Measurements from ENCODE around the gene HTR6. TPM values are rescaled to one million over a fixed set of nuclear protein-coding genes. Genes with fewer than 3 reads are reported as not detected.
A peak's percentile ranks its signal among the peaks of the same experiment; 100 is the strongest.

The HTR6 gene
- total RNA-seq, 1 donor from 2014 or later, result not detected

DNA sequence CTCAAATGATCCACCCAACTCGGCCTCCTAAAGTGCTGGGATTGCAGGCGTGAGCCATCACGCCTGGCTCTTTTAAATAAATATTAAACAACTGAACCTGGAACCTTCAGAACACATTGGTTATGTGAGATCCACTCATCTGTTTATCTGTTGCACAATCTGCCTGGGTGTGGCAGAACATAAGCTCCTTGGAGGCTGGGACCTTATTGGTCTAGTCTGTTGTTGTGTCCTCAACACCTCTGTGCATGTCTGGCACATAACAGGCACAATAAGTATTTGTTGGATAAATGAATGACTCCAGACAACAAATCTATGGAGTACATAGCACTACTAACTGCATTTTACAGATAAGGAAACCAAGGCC lies 24.7 kb upstream of the HTR6 start:
- no peaks in the 10 kb centered on the region for H3K36me3 ChIP-seq
- intact Hi-C loops (cut with DNase I), result no loop called here
- H3K27ac ChIP-seq, result no peak overlapping the region
- H3K9me3 ChIP-seq, result no peaks in the 10 kb centered on the region
- no peak for ATAC-seq
- TF ChIP-seq, protein P1, sequence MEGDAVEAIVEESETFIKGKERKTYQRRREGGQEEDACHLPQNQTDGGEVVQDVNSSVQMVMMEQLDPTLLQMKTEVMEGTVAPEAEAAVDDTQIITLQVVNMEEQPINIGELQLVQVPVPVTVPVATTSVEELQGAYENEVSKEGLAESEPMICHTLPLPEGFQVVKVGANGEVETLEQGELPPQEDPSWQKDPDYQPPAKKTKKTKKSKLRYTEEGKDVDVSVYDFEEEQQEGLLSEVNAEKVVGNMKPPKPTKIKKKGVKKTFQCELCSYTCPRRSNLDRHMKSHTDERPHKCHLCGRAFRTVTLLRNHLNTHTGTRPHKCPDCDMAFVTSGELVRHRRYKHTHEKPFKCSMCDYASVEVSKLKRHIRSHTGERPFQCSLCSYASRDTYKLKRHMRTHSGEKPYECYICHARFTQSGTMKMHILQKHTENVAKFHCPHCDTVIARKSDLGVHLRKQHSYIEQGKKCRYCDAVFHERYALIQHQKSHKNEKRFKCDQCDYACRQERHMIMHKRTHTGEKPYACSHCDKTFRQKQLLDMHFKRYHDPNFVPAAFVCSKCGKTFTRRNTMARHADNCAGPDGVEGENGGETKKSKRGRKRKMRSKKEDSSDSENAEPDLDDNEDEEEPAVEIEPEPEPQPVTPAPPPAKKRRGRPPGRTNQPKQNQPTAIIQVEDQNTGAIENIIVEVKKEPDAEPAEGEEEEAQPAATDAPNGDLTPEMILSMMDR (IDR thresholded peaks at IDR 0.05), result no peak
- peaks cover 17% of the 10 kb centered on the region for H3K27me3 ChIP-seq
- no peak for DNase-seq
- peaks cover 5% of the 10 kb centered on the region for H3K4me1 ChIP-seq
- no peak overlapping the region for H3K4me3 ChIP-seq

DNA sequence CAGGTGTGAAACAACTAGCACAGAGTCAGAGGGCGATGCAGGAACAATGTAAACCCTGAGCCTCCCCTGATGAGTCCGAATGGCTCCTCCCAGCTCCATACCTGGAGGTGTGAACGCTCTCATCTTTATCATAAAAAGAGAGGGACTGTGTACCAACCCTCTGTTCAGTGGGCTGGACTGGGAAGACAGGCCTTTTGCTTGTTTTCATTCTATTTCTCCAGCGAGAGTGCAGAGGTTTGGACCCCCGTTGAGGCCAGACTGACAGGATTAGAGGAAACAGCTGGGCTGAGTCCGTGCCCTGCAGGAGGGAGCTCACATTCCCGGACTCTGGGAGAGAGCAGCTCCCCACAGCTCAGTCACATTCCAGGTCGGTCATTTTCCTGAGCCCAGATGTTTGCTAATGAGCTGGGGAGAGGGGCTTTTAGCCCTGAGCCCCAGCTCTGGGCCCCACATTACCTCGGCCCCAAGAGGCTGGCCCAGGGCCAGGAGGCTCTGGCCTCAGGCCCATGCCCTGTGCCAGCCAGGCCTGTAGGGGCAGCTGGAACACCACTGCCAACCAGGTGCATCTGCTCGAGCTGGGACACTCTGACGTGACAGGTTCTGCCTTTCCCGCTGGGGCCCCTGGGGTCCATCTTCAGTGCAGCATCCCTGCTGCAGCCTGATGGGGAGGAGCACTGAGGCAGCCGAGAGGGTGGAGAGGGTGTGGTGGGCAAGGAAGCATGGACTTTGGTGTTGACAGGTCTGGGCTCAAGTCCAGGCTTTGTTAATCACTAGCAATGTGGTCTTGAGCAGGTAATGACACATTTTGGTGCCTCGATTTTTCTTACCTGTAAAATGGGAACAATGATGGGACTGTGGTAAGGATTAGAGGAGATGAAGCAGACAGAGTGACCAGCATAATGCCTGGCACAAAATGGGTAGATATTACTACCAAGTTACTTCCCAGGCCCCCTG lies 24.0 kb upstream of the HTR6 start:
- TF ChIP-seq, protein P1 (IDR thresholded peaks at IDR 0.05), result no peak
- ATAC-seq (no peak), DNase-seq (no peak)
- H3K27me3 ChIP-seq, result peaks cover 17% of the 10 kb centered on the region
- H3K27ac ChIP-seq, result no peak overlapping the region
- H3K36me3 ChIP-seq, result no peaks in the 10 kb centered on the region
- H3K9me3 ChIP-seq, result no peaks in the 10 kb centered on the region
- peaks cover 5% of the 10 kb centered on the region for H3K4me1 ChIP-seq
- no peak overlapping the region for H3K4me3 ChIP-seq
- intact Hi-C loops (cut with DNase I), result no loop called here

DNA sequence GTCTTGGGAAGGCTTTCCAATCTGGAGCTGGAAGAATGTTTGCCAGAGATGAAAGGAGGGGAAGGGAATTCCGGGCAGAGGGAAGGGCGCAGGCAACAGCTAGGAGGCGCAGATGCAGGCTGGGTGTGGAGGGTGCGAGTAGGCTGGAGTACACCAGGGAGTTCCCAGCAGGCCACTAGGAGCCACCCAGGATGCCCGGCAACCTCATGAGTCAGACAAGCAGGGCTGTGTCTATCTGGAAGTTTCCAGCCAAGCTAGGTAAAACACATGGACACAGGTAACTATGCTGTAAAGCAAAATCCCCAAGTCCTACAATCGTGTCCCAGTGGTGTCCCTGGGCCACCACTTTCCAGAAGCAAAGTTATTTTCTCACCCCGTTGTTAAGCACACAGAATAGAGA lies 21.6 kb upstream of the HTR6 start:
- intact Hi-C loops (cut with DNase I), result no loop called here

DNA sequence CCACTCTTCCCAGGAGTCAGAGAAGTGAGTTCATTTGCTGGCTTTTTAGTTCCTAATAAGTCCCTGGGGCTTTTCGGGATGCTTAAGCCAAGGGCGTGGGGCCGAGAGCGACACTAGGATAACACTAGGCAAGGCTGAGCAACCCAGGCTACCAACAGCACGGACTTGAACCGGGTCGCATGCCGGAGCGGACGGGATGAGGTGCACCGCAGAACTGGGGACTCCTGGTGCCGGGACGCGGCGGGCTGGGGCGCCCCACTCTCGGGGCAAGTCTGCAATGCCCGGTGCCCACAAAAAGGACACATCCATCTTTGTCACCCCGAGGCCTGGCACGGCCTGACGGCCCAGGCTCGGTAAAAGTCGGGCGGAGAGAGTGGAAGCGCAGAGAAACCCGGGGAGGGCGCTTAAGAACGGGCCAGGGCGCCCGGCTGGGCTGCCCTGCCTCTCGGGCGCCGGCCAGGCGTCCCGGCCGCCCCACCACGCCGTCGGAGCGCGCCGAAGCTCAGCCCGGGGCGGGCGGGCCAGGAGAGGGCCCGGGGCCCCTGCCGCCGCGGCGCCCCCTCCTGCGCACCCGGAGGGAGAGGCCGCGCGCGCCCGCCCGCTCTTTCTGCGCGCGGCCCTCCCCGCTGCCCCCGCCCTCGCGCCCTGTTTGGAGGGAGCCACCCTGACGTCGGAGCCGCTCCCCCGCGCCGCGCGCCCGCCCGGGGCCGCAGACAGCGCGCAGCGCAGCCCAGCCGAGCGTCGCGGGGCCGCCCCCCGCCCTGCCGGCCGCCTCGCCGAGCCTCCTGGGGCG lies 20.9 kb upstream of the HTR6 start, which contains the start of gene NBL1:
Gene NBL1, plus strand, starts transcription at position 710 of the 793 bp plus-strand sequence. CDS start 10,720 bp downstream, outside the sequence.
- DNase-seq, result no peak
- H3K9me3 ChIP-seq, result no peaks in the 10 kb centered on the region
- H3K4me3 ChIP-seq, result peak within 1 kb of the TSS; percentile 66
- H3K27ac ChIP-seq, result peak within 1 kb of the TSS; percentile 86
- ATAC-seq, result peak; percentile 71
- peaks cover 11% of the 10 kb centered on the region for H3K4me1 ChIP-seq
- no peaks in the 10 kb centered on the region for H3K36me3 ChIP-seq
- TF ChIP-seq, protein P1 (IDR thresholded peaks at IDR 0.05), result no peak
- peaks cover 17% of the 10 kb centered on the region for H3K27me3 ChIP-seq
- intact Hi-C loops (cut with DNase I), result no loop called here

More for the DNA sequence above, 21.6 kb upstream of the HTR6 start:
- DNase-seq (peak; percentile 66), ATAC-seq (peak; percentile 5)
- peaks cover 17% of the 10 kb centered on the region for H3K27me3 ChIP-seq
- TF ChIP-seq, protein P1 (IDR thresholded peaks at IDR 0.05), result no peak
- H3K36me3 ChIP-seq, result no peaks in the 10 kb centered on the region
- H3K9me3 ChIP-seq, result no peaks in the 10 kb centered on the region
- H3K4me1 ChIP-seq, result peaks cover 6% of the 10 kb centered on the region
- peak overlapping the region; percentile 52 for H3K4me3 ChIP-seq
- H3K27ac ChIP-seq, result peak overlapping the region; percentile 86

DNA sequence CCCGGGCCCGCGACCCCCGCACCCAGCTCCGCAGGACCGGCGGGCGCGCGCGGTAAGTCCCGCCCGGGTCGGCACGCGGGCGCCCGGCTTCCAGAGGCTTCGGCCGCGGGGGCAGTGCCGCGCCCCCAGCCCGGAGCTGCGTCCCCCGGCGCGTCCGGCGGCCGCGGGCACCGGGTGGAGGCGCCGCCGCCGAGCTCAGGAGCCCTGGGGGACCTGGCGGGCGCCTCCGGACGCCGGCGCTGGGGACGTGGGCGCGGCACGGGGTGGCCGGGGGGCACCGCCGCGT lies 20.3 kb upstream of the HTR6 start:
- H3K27ac ChIP-seq, result peak overlapping the region; percentile 84
- peak overlapping the region; percentile 66 for H3K4me3 ChIP-seq
- no peaks in the 10 kb centered on the region for H3K36me3 ChIP-seq
- H3K9me3 ChIP-seq, result no peaks in the 10 kb centered on the region
- intact Hi-C loops (cut with DNase I), result no loop called here
- DNase-seq (no peak), ATAC-seq (no peak)
- TF ChIP-seq, protein P1 (IDR thresholded peaks at IDR 0.05), result no peak
- peaks cover 11% of the 10 kb centered on the region for H3K4me1 ChIP-seq
- H3K27me3 ChIP-seq, result peaks cover 17% of the 10 kb centered on the region
